HG02970 (cell line): ENCODE results near the gene LTV1.
"Not testable (repeated sequence)": the region's sequence is repeated elsewhere in the genome, so short reads cannot be mapped to it uniquely, and the experiment has no call there.

Source experiments
- ATAC-seq: cut with Tn5 transposase; IDR thresholded peaks from one replicate; pipeline ENCODE4 v1.9.1; 2021; ENCODE audit warnings: mild to moderate bottlenecking, moderate library complexity, moderate number of reproducible peaks; ENCODE audit not compliant: unreplicated experiment, low FRiP score

LTV1 gene

GRCh38 chr6:143842902-143843676 is at the start of gene LTV1:
Gene LTV1, plus strand, starts transcription at chr6:143843338. Its CDS starts 140 bp downstream, at chr6:143843478.
- ATAC-seq = peak; percentile 100

- ATAC-seq = not testable (repeated sequence)
Observed at GRCh38 chr6:143796551-143796950, 46.6 kb upstream of the LTV1 start.

GRCh38 chr6:143798487-143798886 is 44.7 kb upstream of the LTV1 start:
- ATAC-seq = not testable (repeated sequence)

DNA sequence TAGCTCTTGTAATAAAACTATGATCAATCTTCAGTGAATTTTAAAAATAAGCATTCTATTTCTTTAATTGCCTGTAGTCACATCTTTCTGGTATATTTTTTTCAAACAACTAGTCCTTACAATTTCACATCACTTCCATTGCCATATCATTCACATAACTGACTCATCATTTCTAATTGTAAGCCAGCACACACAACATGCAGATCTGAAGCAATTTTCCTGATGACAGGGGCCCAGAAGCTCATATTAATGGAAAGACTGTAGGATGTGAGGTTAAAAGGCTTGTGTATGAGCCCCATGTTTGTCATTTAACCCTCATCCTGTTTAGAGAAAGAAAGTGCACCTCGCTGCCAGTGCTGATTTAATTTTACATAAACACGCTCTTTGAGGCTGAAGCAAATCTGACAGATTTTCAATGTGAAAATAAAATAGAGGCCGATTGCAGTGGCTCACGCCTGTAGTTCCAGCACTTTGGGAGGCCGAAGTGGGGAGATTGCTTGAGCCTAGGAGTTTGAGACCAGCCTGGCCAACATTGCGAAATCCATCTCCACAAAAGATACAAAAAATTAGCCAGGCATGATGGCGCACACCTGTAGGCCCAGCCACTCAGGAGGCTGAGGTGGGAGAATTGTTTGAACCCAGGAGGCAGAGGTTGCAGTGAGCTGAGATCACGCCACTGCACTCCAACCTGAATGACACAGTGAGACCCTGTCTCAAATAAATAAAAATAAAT is 40.1 kb upstream of the LTV1 start:
- no peak for ATAC-seq

DNA sequence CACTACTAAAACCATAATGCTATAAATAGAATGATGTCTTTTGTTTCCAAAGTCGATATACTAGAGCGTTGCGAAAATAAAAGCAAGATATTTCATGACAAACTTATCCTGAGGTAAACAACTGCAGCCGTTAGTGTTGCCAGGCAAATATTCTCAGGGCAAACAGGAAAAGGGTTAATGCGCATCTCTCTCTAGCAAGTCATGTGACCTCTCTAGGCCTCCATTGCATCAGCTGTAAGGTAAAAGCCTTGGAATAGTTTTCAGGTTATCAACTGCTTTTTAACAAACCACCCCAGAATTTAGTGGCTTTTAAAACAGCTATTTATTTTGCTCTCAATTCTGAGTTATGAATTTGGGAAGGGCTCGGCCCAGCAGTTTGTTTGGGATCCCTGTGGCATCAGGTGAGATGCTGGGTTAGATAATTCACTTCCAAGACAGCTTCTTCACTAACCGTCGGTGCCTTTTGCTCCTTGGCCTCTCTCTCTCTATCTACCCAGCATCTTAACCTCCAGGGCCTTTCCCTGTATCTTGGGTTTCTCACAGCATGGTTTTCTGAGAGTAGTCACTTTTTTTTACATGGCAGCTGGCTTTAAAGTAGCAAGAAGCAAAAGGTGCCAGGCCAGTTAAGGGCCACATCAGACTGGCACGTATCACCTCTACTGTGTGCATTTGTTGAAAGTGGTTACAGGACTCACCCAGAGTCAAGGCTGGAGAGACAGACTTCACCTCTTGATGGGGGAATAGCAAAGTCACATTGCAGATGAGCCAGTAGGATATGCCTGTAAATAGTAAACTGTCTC is 39.2 kb upstream of the LTV1 start:
- ATAC-seq = no peak

DNA sequence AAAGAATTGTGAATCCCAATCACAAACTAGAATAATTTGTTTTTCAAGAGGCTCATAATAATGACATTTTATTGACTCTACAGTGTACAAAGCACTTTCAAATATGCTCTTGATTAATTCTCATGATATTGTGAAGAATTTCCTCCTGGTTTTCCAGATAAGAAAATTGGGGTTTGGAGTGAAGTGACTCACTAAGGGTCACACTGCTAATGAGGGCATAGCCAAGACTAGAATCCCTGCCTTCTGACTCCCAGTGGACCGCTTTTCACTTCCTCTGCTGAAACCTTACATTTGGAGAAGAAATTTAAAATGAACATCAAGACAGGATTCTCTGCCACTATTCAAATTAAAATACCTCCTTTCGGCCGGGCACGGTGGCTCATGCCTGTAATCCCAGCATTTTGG is 38.3 kb upstream of the LTV1 start:
- ATAC-seq = no peak

GRCh38 chr6:143806282-143807102 is 36.6 kb upstream of the LTV1 start:
- no peak for ATAC-seq

DNA sequence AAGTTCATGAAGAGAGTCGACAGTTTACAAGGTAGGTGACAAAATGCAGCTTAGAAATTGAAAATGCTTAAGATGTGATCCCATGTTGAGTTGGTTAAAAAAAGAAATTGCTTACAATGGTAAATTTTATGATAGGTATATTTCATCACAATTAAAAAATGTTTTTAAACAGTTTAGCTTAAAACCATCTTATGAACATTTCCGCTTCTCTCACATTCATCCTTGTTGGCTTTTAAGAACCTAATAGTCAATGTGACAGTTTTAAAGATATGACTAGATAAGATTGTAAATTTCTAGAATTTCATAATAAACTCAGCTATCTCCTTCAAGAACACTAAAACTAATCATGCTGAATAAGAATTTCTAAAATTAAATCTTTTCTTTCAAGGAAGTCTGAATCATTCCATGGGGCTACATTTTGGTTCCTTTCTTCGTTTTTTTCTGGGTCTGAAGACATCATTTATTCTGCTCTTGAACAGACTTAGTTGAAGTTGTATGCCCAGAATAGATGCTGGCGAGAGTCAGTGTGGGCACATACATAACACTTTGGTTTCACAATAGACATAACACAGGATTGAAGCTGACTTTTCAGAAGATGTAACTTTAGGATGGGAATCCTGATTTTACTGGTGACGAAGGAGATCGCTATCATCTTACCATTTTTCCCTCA is 35.9 kb upstream of the LTV1 start:
- no peak for ATAC-seq

GRCh38 chr6:143810745-143811144 is 32.4 kb upstream of the LTV1 start:
- ATAC-seq = no peak

- ATAC-seq = no peak
Observed at GRCh38 chr6:143811501-143812157, 31.5 kb upstream of the LTV1 start.

GRCh38 chr6:143817621-143818020 is 25.5 kb upstream of the LTV1 start:
- ATAC-seq = no peak

- ATAC-seq = no peak
Observed at GRCh38 chr6:143821359-143821758, 21.8 kb upstream of the LTV1 start.

- no peak for ATAC-seq
Observed at GRCh38 chr6:143822584-143823024, 20.5 kb upstream of the LTV1 start.

- ATAC-seq = no peak
Observed at GRCh38 chr6:143823548-143823947, 19.6 kb upstream of the LTV1 start.

GRCh38 chr6:143828572-143828971 is 14.6 kb upstream of the LTV1 start:
- no peak for ATAC-seq

DNA sequence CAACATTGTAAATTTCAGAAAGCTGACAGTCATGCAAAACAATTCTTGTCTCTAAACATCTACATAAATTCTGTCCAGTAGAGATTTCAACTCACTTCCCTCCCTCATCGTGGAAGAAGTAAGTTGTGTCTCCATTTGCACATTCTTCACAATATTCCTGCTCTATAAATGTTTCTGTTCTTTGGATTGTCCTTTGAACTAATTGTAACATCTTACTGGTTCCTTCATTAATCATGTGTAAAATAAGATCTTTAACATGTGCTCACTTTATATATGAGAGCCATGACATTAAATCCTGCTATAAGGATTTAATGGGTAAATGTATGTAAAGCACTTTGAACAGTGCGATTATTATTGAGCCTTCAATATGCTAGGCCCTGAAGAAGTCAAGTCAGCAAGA is 7.0 kb upstream of the LTV1 start:
- no peak for ATAC-seq

GRCh38 chr6:143838395-143838794 is 4.7 kb upstream of the LTV1 start:
- no peak for ATAC-seq

DNA sequence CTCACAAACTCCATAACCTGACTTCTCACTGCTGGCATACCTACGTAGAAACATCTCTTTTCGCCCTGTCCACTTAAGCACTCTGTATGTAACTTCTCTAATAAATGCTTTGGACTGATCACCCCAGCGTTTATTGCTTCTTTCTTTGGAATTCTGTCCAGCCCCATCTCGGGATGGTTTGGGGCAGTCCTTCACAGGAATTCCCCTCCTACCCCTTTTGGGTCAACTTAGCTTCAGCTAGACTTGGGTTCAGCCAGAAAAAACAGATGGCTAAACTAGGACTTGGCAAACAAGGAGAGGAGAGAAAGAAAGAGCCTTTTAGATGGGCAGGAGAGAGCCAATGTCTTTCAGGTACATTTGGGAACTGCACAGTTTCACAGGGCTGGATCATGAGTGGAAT is 3.9 kb upstream of the LTV1 start:
- ATAC-seq = no peak

- ATAC-seq = no peak
Observed at GRCh38 chr6:143840595-143841265, 2.4 kb upstream of the LTV1 start.
